ENCODE measurements around the gene RNF152. TPM values are rescaled to one million over a fixed set of nuclear protein-coding genes. Genes with fewer than 3 reads are reported as not detected.
"Not testable (repeated sequence)": the region's sequence is repeated elsewhere in the genome, so short reads cannot be mapped to it uniquely, and the experiment has no call there.

RNF152 gene
- total and polyA plus RNA-seq, 12 donors, result 1.5 to 31.1 (median 11.2) TPM

DNA sequence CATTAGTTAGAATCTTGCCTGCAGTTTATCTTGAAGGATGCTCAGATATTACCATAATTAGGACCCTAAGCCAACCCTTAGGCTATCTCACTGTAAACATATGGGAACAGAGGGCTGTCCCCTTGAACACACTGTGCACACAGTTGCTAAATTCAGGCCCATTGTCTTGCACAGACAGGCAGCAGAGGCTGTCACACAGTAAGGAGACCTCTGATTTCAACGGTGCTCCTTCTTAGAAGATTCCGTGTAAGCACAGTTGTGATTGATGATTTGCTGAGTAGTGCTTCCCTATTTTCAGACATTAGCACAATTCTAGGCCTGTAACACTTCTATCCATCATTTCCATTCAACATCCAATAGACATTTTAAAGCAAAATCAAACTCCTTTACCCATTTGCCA lies 108.0 kb downstream of the RNF152 start:
- H3K4me1 ChIP-seq (replicated peaks in 1 of 2), result no peaks in the 10 kb centered on the region
- H3K27me3 ChIP-seq, result no peaks in the 10 kb centered on the region
- no peaks in the 10 kb centered on the region for H3K36me3 ChIP-seq (replicated peaks in 1 of 2)
- DNase-seq, result no peak
- TF ChIP-seq, protein P1, sequence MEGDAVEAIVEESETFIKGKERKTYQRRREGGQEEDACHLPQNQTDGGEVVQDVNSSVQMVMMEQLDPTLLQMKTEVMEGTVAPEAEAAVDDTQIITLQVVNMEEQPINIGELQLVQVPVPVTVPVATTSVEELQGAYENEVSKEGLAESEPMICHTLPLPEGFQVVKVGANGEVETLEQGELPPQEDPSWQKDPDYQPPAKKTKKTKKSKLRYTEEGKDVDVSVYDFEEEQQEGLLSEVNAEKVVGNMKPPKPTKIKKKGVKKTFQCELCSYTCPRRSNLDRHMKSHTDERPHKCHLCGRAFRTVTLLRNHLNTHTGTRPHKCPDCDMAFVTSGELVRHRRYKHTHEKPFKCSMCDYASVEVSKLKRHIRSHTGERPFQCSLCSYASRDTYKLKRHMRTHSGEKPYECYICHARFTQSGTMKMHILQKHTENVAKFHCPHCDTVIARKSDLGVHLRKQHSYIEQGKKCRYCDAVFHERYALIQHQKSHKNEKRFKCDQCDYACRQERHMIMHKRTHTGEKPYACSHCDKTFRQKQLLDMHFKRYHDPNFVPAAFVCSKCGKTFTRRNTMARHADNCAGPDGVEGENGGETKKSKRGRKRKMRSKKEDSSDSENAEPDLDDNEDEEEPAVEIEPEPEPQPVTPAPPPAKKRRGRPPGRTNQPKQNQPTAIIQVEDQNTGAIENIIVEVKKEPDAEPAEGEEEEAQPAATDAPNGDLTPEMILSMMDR (IDR thresholded peaks at IDR 0.05), result no peak
- TF ChIP-seq POLR2A (IDR thresholded peaks at IDR 0.05), result no peak
- H3K4me3 ChIP-seq, result no peak overlapping the region
- 45 to 63% (median 60%) methylated on average over 2 of the region's 2 CpGs for WGBS, 4 donors
- H3K9me3 ChIP-seq (replicated peaks in 1 of 3), result no peaks in the 10 kb centered on the region
- H3K27ac ChIP-seq, result no peak overlapping the region
- intact Hi-C loops (cut with DNase I), result no loop called here

DNA sequence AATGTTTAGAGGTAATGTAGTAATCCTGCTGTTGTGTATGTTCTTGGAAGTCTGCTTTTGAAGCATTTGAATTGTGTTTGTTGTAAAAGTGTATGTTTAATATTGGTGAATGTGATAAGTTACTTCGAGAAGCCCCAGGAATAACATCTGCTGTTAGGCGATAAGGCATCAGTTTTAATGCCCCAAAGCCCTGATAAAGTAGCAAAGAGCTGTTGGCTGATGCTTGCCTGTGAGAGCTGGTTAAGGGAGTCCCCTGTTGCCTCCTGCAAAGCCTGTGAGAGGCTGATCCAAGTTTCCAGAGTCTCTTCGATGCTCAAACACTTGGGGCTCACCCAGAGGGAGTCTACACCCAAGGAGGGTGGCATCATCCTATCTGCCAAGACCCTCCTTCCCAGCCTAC lies 110.3 kb downstream of the RNF152 start:
- DNase-seq, result no peak
- Histone ChIP-seq H3K4me1 (replicated peaks in 1 of 2) (no peaks in the 10 kb centered on the region), H3K36me3 (replicated peaks in 1 of 2) (no peaks in the 10 kb centered on the region), H3K27me3 (no peaks in the 10 kb centered on the region), H3K9me3 (replicated peaks in 1 of 3) (no peaks in the 10 kb centered on the region), H3K27ac (no peak overlapping the region), H3K4me3 (no peak overlapping the region)
- intact Hi-C loops (cut with DNase I), result no loop called here
- TF ChIP-seq, protein P1 (IDR thresholded peaks at IDR 0.05), result no peak
- TF ChIP-seq POLR2A (IDR thresholded peaks at IDR 0.05), result no peak
- WGBS, 4 donors, result 81 to 96% (median 83%) methylated on average over 3 of the region's 3 CpGs

DNA sequence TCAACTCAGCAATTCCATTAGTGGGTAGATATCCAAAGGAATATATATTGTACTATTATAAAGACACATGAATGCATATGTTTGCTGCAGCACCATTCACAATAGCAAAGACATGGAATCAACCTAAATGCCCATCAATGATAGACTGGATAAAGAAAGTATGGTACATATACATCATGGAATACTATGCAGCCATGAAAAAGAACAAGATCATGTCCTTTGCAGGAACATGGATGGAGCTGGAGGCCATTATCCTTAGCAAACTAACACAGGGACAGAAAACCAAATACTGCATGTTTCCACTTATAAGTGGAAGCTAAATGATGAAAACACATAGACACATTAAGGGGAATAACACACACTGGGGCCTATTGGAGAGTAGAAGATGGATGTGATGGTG lies 116.6 kb downstream of the RNF152 start:
- H3K27me3 ChIP-seq; DNase-seq; H3K9me3 ChIP-seq (replicated peaks in 1 of 3); intact Hi-C loops (cut with DNase I); H3K27ac ChIP-seq; H3K36me3 ChIP-seq (replicated peaks in 1 of 2); H3K4me3 ChIP-seq; H3K4me1 ChIP-seq (replicated peaks in 1 of 2): not testable (repeated sequence)

DNA sequence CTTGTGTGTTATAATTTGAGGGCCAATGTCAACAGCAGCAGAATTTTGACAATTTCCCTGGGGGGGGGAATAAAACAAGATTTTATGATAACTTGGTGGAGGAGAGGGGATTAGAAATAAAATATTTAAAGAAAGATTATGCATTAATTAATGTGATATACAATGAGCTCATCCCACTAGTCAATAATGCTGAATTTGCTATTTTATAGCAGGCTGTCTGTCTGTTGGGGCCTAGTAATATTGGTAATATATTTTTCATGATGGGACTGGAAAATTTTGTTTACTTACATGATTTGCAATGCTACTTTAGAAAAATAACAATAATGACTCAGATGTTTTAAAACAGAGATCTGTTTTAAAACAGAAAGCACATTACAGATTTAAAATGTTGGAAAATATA lies 118.0 kb downstream of the RNF152 start:
- intact Hi-C loops (cut with DNase I), result no loop called here
- no peak for DNase-seq
- TF ChIP-seq POLR2A (IDR thresholded peaks at IDR 0.05), result no peak
- TF ChIP-seq, protein P1 (IDR thresholded peaks at IDR 0.05), result no peak

DNA sequence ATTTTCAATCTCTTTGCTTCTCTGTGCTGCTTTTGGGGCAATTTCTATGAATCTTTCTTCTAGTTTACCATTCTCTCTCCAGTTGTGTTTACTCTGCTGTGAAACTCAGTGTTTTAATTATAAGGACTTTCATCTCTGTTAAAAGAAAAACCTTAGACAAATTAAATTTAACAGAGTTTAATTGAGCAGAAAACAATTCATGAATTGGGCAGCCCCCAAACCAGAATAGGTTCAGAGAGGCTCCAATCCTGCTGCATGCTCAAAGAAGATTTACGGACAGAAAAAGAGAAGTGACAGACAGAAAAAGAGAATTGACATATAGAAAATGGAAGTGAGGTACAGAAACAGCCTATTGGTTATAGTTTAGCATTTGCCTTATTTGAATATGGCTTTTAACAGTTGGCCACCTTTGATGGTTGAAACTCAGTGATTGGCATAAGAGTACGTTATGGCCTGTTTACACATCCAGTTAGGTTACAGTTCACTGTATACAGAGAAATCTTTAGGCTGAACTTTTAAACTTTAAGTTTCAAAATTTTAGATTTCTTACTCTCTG lies 120.4 kb downstream of the RNF152 start:
- H3K27me3 ChIP-seq, result no peaks in the 10 kb centered on the region
- WGBS, 4 donors, result 62 to 90% (median 68%) methylated on average over 2 of the region's 2 CpGs
- intact Hi-C loops (cut with DNase I), result no loop called here

More for the DNA sequence above, 118.0 kb downstream of the RNF152 start:
- Histone ChIP-seq H3K4me3 (no peak overlapping the region), H3K9me3 (replicated peaks in 1 of 3) (peaks cover 0 to 4% (median 0%) of the 10 kb centered on the region in 3 donors), H3K27ac (no peak overlapping the region), H3K36me3 (replicated peaks in 1 of 2) (no peaks in the 10 kb centered on the region), H3K4me1 (replicated peaks in 1 of 2) (peaks cover 0 to 4% of the 10 kb centered on the region in 2 donors), H3K27me3 (no peaks in the 10 kb centered on the region)

More for the DNA sequence above, 120.4 kb downstream of the RNF152 start:
- H3K4me3 ChIP-seq, result no peak overlapping the region
- H3K36me3 ChIP-seq (replicated peaks in 1 of 2), result no peaks in the 10 kb centered on the region
- H3K9me3 ChIP-seq (replicated peaks in 1 of 3), result peaks cover 0 to 4% (median 0%) of the 10 kb centered on the region in 3 donors
- peaks cover 0 to 4% of the 10 kb centered on the region in 2 donors for H3K4me1 ChIP-seq (replicated peaks in 1 of 2)
- TF ChIP-seq, protein P1 (IDR thresholded peaks at IDR 0.05), result no peak
- TF ChIP-seq POLR2A (IDR thresholded peaks at IDR 0.05), result no peak
- DNase-seq, result no peak
- H3K27ac ChIP-seq, result no peak overlapping the region

All from adrenal gland (tissue), 12 donors.